ENCODE data around the gene PCGF3.

The PCGF3 gene

GRCh38 chr4:742096-742741 is 36.6 kb downstream of the PCGF3 start:
- POLR2A ChIA-PET: no interaction called here
- no peak overlapping the region for H3K27ac ChIP-seq (ENCODE audit: extremely low read depth, low read depth, low read length)
- TF ChIP-seq ZNF645 (tag by site-specific recombination; IDR thresholded peaks at IDR 0.05) (no peak), ZNF114 (tag by site-specific recombination; IDR thresholded peaks at IDR 0.05) (no peak), ZNF362 (tag by site-specific recombination; IDR thresholded peaks at IDR 0.05) (no peak), KLF10 (tag by site-specific recombination; IDR thresholded peaks at IDR 0.05) (no peak), ZNF175 (tag by site-specific recombination; IDR thresholded peaks at IDR 0.05) (no peak), OVOL3 (tag by site-specific recombination; IDR thresholded peaks at IDR 0.05) (no peak), ZNF791 (tag by site-specific recombination; IDR thresholded peaks at IDR 0.05) (no peak)
- no peak overlapping the region for H3K4me3 ChIP-seq (ENCODE audit: low read depth, low read length)
- no peaks in the 10 kb centered on the region for H3K9me3 ChIP-seq (ENCODE audit: control insufficient read depth, insufficient read depth, low read depth, low read length)
- H3K36me3 ChIP-seq (ENCODE audit: control insufficient read depth in 2 of 2, insufficient read depth in 1 of 2, low read length in 2 of 2): peaks cover 0 to 44% of the 10 kb centered on the region in 2 experiments; a peak in 2 of 3 replicates
- H3K4me1 ChIP-seq (ENCODE audit: control insufficient read depth, insufficient read depth, low read length): no peaks in the 10 kb centered on the region
- CTCF ChIA-PET: interaction anchor here (0.6 to 2.4 kb wide), 13 partner anchors 12 to 1448 kb away, joined by 3 to 12 read pairs (median 3); partner anchors contain the start of genes GAK, IDUA and TMEM175

DNA sequence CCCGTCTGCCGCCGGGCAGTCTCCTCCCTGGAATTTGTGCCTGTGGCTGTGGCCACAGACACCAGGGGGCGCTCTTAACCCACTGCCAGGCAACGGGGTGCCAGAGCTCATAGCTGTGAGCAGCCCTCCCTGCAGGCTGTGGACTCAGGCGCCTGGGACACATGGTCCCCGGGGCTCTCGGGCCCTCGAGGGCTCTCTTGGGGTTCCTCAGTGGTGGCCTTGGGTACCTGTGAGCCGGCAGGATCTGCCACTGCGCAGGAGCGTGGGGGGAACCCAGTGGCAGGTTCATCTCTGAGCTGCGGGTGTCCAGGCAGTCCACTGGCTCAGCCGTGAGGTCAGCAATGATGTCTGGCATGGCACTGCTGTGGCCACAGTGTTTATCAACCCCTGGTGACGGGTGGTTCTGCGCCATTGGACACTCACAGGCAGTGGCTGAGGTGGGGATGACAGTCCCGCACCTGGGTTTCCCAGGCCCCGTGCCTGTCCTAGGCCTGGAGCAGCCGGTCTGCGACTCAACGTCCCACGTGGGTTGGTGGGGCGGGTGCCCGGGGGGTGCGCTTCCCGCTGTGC is 37.2 kb downstream of the PCGF3 start:
- Histone ChIP-seq H3K27ac (ENCODE audit: extremely low read depth, low read depth, low read length) (no peak overlapping the region), H3K9me3 (ENCODE audit: control insufficient read depth, insufficient read depth, low read depth, low read length) (no peaks in the 10 kb centered on the region), H3K4me1 (ENCODE audit: control insufficient read depth, insufficient read depth, low read length) (no peaks in the 10 kb centered on the region), H3K36me3 (ENCODE audit: control insufficient read depth in 2 of 2, insufficient read depth in 1 of 2, low read length in 2 of 2) (peaks cover 0 to 41% of the 10 kb centered on the region in 2 experiments; a peak in 2 of 3 replicates), H3K4me3 (ENCODE audit: low read depth, low read length) (no peak overlapping the region)
- CTCF ChIA-PET: interaction anchor here (0.5 to 2.4 kb wide), 11 partner anchors 12 to 588 kb away, joined by 3 to 12 read pairs (median 3); partner anchors contain the start of gene IDUA
- POLR2A ChIA-PET: no interaction called here
- TF ChIP-seq PRDM10 (tag by site-specific recombination; IDR thresholded peaks at IDR 0.05) (no peak), ZNF654 (tag by site-specific recombination; IDR thresholded peaks at IDR 0.05; ENCODE audit: low read depth) (peak; percentile 62), ZSCAN30 (tag by site-specific recombination; IDR thresholded peaks at IDR 0.05) (0 out of 2 replicates have a peak, but pooled peaks have one; percentile 24), ZIC2 (tag by site-specific recombination; IDR thresholded peaks at IDR 0.05) (peak; percentile 51), CTCF (tag by site-specific recombination; IDR thresholded peaks at IDR 0.05) (peak; percentile 60; the same call in 1 of the 2 replicates)
